ENCODE data around the gene ANKFN1.

The ANKFN1 gene

DNA sequence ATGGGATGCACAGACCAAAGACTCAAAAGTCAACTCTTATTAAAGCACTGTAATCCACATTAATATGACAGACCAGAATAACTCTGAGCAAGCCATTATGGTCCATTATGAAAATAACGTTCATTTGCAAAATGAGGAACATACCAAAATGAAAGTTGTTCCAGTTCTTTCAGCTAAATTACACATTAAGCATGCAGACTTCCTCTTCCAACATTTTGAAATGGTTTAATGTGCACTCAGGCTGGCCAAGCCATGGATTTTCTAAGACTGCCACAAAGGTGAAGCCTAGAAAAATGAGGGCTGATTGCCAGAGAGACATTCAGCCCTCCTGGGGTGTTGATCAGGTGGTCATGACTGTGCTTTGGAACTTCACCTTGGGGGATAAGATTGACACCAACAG is 383.5 kb downstream of the ANKFN1 start:
- DNase-seq (ENCODE audit: low read depth): no peak
- TF ChIP-seq, protein P1, sequence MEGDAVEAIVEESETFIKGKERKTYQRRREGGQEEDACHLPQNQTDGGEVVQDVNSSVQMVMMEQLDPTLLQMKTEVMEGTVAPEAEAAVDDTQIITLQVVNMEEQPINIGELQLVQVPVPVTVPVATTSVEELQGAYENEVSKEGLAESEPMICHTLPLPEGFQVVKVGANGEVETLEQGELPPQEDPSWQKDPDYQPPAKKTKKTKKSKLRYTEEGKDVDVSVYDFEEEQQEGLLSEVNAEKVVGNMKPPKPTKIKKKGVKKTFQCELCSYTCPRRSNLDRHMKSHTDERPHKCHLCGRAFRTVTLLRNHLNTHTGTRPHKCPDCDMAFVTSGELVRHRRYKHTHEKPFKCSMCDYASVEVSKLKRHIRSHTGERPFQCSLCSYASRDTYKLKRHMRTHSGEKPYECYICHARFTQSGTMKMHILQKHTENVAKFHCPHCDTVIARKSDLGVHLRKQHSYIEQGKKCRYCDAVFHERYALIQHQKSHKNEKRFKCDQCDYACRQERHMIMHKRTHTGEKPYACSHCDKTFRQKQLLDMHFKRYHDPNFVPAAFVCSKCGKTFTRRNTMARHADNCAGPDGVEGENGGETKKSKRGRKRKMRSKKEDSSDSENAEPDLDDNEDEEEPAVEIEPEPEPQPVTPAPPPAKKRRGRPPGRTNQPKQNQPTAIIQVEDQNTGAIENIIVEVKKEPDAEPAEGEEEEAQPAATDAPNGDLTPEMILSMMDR (IDR thresholded peaks at IDR 0.05; ENCODE audit: control insufficient read depth, insufficient read depth, low read depth, low read length, missing control alignments): no peak
- H3K4me3 ChIP-seq (ENCODE audit: control insufficient read depth, low read depth, low read length): no peak overlapping the region

DNA sequence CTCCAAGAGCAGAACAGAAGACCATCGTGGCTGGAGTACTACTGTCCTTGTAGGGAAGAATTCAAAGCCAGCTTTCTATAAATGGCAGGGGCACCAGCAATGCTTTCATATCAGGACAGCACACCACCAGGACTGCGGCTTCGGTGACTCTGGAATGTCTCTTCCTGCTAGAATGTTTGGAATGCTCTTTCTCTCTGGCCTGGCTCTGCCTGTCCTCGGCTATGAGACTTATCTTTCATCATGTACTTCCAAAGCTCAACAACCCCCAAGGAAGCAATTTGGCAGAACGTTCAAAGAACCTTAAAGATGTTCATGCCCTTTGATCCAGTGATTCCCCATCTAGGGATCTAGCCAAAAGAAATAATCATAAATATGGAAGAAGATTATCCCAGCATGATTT is 387.6 kb downstream of the ANKFN1 start:
- no peak overlapping the region for H3K4me3 ChIP-seq (ENCODE audit: control insufficient read depth, low read depth, low read length)
- TF ChIP-seq, protein P1 (IDR thresholded peaks at IDR 0.05; ENCODE audit: control insufficient read depth, insufficient read depth, low read depth, low read length, missing control alignments): no peak
- DNase-seq (ENCODE audit: low read depth): no peak

DNA sequence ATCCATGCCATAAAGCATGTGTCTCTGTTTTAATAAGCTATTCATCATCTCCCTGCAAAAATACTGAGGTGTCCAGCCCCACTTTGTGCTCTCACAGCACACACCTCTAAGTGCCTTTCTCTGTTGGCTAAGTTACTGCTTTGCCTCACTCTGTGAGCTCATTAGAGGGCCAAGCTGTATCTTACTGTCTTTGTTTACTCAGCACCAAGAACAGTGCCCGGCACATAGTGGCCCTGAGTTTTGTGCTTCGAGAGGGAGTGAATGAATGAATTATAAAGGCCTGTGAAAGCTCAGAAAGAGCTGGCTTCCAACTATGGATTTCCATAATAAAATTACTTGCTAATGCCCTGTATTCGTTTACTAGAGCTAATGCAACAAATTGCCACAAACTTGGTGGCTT is 390.0 kb downstream of the ANKFN1 start:
- TF ChIP-seq, protein P1 (IDR thresholded peaks at IDR 0.05; ENCODE audit: control insufficient read depth, insufficient read depth, low read depth, low read length, missing control alignments): no peak
- no peak overlapping the region for H3K4me3 ChIP-seq (ENCODE audit: control insufficient read depth, low read depth, low read length)
- no peak for DNase-seq (ENCODE audit: low read depth)

DNA sequence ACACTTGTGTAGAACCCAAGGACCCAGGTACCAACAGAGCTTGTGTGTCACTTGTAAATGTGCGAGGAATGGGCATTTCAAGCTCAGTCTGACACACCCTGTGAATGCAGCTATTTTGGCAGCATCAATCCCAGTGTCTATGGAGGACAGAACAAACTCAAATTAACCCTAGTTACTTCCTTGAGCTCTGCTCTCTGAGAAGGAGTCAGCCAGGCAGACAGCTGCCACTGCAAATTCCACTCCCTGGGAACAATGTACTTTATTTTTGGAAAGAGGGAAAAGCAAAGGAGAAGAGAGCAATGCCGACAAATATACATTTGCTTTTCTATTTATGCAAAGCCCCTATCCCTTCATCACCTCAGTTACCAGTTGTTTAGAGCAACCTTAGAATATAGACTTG is 391.8 kb downstream of the ANKFN1 start:
- TF ChIP-seq, protein P1 (IDR thresholded peaks at IDR 0.05; ENCODE audit: control insufficient read depth, insufficient read depth, low read depth, low read length, missing control alignments): no peak
- no peak for DNase-seq (ENCODE audit: low read depth)
- H3K4me3 ChIP-seq (ENCODE audit: control insufficient read depth, low read depth, low read length): no peak overlapping the region

DNA sequence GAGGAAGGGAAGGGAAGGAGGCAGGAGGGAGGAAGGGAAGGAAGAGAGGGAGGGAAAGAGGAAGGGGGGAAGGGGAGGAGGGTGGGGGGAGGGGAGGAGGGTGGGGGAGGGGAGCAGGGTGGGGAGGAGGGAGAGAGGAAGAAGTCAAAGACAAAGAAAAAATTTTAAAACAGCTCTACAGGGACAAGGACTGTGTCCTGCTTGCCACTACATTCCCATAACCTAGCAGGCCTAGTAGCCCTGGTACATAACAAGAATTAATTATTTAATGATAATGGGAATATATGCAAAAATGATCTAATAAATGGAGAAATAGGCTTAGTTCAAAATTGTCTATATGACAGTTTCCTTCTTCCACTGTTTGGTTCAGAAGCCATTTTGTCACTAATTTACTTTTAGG is 392.7 kb downstream of the ANKFN1 start:
- no peak for DNase-seq (ENCODE audit: low read depth)
- no peak overlapping the region for H3K4me3 ChIP-seq (ENCODE audit: control insufficient read depth, low read depth, low read length)
- TF ChIP-seq, protein P1 (IDR thresholded peaks at IDR 0.05; ENCODE audit: control insufficient read depth, insufficient read depth, low read depth, low read length, missing control alignments): no peak

DNA sequence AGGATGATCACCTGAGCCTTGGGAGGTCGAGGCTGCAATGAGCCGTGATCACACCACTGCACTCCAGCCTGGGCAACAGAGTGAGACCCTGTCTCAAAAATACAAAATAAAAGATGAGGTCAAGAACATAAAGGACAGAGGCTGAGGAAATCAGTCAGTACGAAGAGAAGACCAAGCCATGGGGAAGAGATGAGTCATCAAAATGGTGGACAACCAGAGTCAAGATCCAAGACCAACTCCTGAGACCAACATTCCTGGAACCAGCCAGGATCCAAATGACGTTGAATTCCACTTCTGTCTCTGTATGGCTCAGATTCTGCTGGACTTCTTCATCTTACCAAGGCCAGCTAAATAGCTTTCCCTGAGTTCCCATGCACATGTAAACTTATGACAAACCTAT is 395.4 kb downstream of the ANKFN1 start:
- TF ChIP-seq, protein P1 (IDR thresholded peaks at IDR 0.05; ENCODE audit: control insufficient read depth, insufficient read depth, low read depth, low read length, missing control alignments): no peak
- DNase-seq (ENCODE audit: low read depth): no peak
- H3K4me3 ChIP-seq (ENCODE audit: control insufficient read depth, low read depth, low read length): no peak overlapping the region

DNA sequence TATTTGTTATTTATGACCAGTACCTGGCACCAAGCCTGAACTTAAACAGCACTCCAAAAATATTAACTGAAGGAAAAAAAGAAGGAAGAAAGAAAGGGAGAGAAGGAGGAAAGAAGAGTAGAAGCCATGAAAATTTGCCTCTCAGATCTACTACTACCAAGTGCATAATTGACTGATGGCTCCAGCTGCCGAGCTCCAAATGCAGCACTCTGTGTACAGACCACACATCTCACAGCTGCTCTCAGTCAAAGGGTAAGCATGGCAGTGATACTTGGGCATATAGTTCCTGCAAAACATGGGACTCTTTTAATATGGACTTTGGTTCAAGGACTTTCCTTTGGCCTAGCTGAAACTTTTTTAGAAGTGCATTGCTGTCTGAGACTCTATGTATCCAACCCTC is 396.2 kb downstream of the ANKFN1 start:
- no peak for DNase-seq (ENCODE audit: low read depth)
- TF ChIP-seq, protein P1 (IDR thresholded peaks at IDR 0.05; ENCODE audit: control insufficient read depth, insufficient read depth, low read depth, low read length, missing control alignments): no peak
- no peak overlapping the region for H3K4me3 ChIP-seq (ENCODE audit: control insufficient read depth, low read depth, low read length)
